Activated CD8-positive, alpha-beta memory T cell treated with anti-CD3 and anti-CD28 coated beads, Interleukin-2, amount 10 ng/mL, durations not matched to agents 7 days and 5 days (primary cell): ENCODE data around the gene RYR1. TPM values are rescaled to one million over a fixed set of nuclear protein-coding genes. Genes with fewer than 3 reads are reported as not detected.
"Not testable (repeated sequence)": the region's sequence is repeated elsewhere in the genome, so short reads cannot be mapped to it uniquely, and the experiment has no call there.

ENCODE experiments used
- ATAC-seq: fragments of 150-1000 bp; cut with Tn5 transposase; one replicate; pipeline ENCODE4 v1.10.0; 2021; ENCODE audit warnings: moderate library complexity
- CTCF ChIA-PET: fragments of 350-600 bp; sonication (Branson Sonifier 250); formaldehyde crosslinking; loops from one replicate; lab custom pipeline; 2021; ENCODE audit warnings: antibody characterized with exemption; lab: Charles Lee
- DNase-seq: peaks from one replicate; pipeline ENCODE4 v3.0.0-alpha.2; 2020
- H3K27ac Mint-ChIP-seq: one replicate; pipeline ENCODE4 v1.8.0; 2021; ENCODE audit warnings: mild to moderate bottlenecking, mixed read lengths
- H3K27me3 Mint-ChIP-seq: one replicate; pipeline ENCODE4 v1.8.0; 2021; ENCODE audit warnings: mixed read lengths
- H3K36me3 Mint-ChIP-seq: one replicate; pipeline ENCODE4 v1.8.0; 2021; ENCODE audit warnings: mild to moderate bottlenecking, mixed read lengths
- H3K4me1 Mint-ChIP-seq: one replicate; pipeline ENCODE4 v1.8.0; 2021; ENCODE audit warnings: mixed read lengths
- H3K4me3 Mint-ChIP-seq: one replicate; pipeline ENCODE4 v1.8.0; 2021; ENCODE audit warnings: mild to moderate bottlenecking, moderate library complexity, mixed read lengths
- H3K9me3 Mint-ChIP-seq: one replicate; pipeline ENCODE4 v1.8.0; 2022; ENCODE audit warnings: low read depth, mixed read lengths
- total RNA-seq, 2 experiments: library from RNA; stranded (reverse); gene quantifications; one replicate each; pipeline ENCODE4 v1.2.3, GENCODE V29; 2021

Gene RYR1
- total RNA-seq, 2 experiments from 2014 or later: 1.5 to 1.6 TPM

DNA sequence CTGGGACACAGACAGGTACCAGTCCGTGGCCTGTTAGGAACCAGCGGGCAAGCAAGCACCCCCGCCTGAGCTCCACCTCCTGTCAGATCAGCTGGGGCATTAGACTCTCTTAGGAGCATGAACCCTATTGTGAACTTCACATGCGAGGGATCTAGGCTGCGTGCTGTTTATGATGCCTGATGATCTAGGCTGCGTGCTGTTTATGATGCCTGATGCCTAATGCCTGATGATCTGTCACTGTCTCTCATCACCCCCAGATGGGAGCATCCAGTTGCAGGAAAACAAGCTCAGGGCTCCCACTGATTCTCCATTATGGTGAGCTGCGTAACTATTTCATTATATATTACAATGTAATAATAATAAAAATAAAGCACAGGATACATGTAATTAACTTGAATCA is 11.1 kb upstream of the RYR1 start:
- H3K36me3 Mint-ChIP-seq: no peaks in the 10 kb centered on the region
- H3K4me1 Mint-ChIP-seq: peaks cover 19% of the 10 kb centered on the region
- ATAC-seq: no peak
- no peak for DNase-seq
- CTCF ChIA-PET: no interaction called here
- H3K9me3 Mint-ChIP-seq: no peaks in the 10 kb centered on the region
- H3K27ac Mint-ChIP-seq: no peak overlapping the region
- no peaks in the 10 kb centered on the region for H3K27me3 Mint-ChIP-seq
- H3K4me3 Mint-ChIP-seq: no peak overlapping the region

GRCh38 chr19:38424272-38424671 is 9.2 kb upstream of the RYR1 start:
- H3K27ac Mint-ChIP-seq: no peak overlapping the region
- H3K9me3 Mint-ChIP-seq: no peaks in the 10 kb centered on the region
- H3K27me3 Mint-ChIP-seq: no peaks in the 10 kb centered on the region
- ATAC-seq (no peak), DNase-seq (no peak)
- H3K4me3 Mint-ChIP-seq: no peak overlapping the region
- peaks cover 19% of the 10 kb centered on the region for H3K4me1 Mint-ChIP-seq
- no peaks in the 10 kb centered on the region for H3K36me3 Mint-ChIP-seq
- CTCF ChIA-PET: interaction anchor here (0.8 to 0.9 kb wide), 2 partner anchors 22 to 506 kb away, joined by 3 to 6 read pairs; partner anchors contain the start of genes FAM98C, MRPS12 and SARS2

DNA sequence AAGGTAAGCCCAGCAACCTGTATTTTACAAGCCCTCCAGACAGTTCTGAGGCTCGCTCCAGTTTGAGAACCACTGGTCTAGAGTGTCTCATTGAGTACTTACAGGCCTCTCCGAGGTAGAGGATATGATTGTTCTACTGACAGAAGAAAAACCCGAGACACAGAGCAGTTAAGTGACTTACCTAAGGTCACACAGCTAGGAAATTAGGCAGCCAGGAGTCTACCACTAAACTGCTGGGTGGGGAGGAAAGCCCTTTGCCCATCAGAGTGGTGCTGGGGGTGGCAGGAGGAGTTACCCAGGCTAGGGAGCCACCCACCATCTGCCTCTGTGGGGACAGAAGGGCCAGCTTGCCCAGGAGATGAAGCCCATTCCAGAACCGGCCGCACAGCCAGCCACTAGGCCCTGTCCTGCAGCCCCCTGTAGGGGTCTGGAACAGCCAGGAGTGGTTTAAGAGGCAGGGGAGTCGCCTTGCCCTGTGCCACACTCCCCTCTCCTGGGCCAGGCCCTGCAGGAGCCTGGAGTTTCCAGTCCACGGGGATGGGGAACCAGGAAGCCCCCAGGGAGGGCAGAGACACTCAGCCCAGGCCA is 8.2 kb upstream of the RYR1 start:
- DNase-seq (no peak), ATAC-seq (no peak)
- CTCF ChIA-PET: interaction anchor here (3.5 kb wide), 1 partner anchor 22 kb away, joined by 15 read pairs; the partner anchor contains the start of gene FAM98C
- no peak overlapping the region for H3K27ac Mint-ChIP-seq
- no peaks in the 10 kb centered on the region for H3K9me3 Mint-ChIP-seq
- no peaks in the 10 kb centered on the region for H3K36me3 Mint-ChIP-seq
- H3K27me3 Mint-ChIP-seq: peaks cover 3% of the 10 kb centered on the region
- no peak overlapping the region for H3K4me3 Mint-ChIP-seq
- H3K4me1 Mint-ChIP-seq: peaks cover 24% of the 10 kb centered on the region

GRCh38 chr19:38425810-38426466 is 7.6 kb upstream of the RYR1 start, which contains the start of gene RASGRP4:
TSS of gene RASGRP4 (minus strand) at chr19:38426219. CDS start at chr19:38426091, 128 bp downstream.
- peak; percentile 58 for DNase-seq
- Mint-ChIP-seq H3K4me1 (peaks cover 24% of the 10 kb centered on the region), H3K9me3 (no peaks in the 10 kb centered on the region), H3K36me3 (no peaks in the 10 kb centered on the region), H3K27me3 (peaks cover 6% of the 10 kb centered on the region), H3K4me3 (peak within 1 kb of the TSS; percentile 10), H3K27ac (peak within 1 kb of the TSS; percentile 42)
- CTCF ChIA-PET: interaction anchor here (3.5 kb wide), 1 partner anchor 23 kb away, joined by 15 read pairs; the partner anchor contains the start of gene FAM98C
- peak; percentile 50 for ATAC-seq

DNA sequence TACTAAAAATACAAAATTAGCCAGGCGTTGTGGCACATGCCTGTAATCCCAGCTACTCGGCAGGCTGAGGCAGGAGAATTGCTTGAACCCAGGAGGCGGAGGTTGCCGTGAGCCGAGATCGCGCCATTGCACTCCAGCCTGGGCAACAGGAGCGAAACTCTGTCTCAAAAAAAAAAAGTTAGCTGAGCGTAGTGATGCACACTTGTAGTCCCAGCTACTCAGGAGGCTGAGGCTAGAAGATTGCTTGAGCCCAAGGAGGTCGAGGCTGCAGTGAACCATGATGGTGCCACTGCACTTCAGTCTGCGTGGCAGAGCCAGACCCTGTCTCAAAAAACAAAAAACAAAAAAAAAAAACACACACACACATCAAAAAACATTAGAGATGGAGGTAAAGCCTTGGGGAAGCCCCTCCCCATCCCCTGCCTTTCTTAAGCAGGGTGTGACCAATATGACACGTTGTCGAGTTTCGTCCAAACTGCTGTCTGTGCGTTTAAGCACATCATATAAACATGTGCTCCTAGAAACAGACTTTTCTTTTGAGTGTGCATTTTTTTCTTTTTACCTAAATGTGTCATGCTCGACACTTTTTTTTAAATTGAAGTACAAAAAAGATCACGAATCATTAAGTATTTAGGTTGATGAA is 6.3 kb upstream of the RYR1 start:
- DNase-seq: peak; percentile 57
- CTCF ChIA-PET: interaction anchor here (3.5 kb wide), 1 partner anchor 24 kb away, joined by 15 read pairs; the partner anchor contains the start of gene FAM98C
- H3K9me3 Mint-ChIP-seq, H3K27me3 Mint-ChIP-seq, H3K4me3 Mint-ChIP-seq, H3K36me3 Mint-ChIP-seq: not testable (repeated sequence)
- H3K27ac Mint-ChIP-seq: peak overlapping the region; percentile 49
- peaks cover 24% of the 10 kb centered on the region for H3K4me1 Mint-ChIP-seq
- peak; percentile 75 for ATAC-seq

- H3K4me1 Mint-ChIP-seq: peaks cover 27% of the 10 kb centered on the region
- ATAC-seq: peak; percentile 24
- no peak for DNase-seq
- H3K27me3 Mint-ChIP-seq: peaks cover 13% of the 10 kb centered on the region
- no peaks in the 10 kb centered on the region for H3K9me3 Mint-ChIP-seq
- no peaks in the 10 kb centered on the region for H3K36me3 Mint-ChIP-seq
- H3K27ac Mint-ChIP-seq: peak overlapping the region; percentile 25
- CTCF ChIA-PET: interaction anchor here (0.9 to 3.5 kb wide), 2 partner anchors 26 kb away, joined by 3 to 15 read pairs; partner anchors contain the start of gene FAM98C
- no peak overlapping the region for H3K4me3 Mint-ChIP-seq
Observed at GRCh38 chr19:38429055-38429810, 4.3 kb upstream of the RYR1 start.

GRCh38 chr19:38429811-38430156 is 3.7 kb upstream of the RYR1 start:
- peaks cover 17% of the 10 kb centered on the region for H3K27me3 Mint-ChIP-seq

GRCh38 chr19:38430931-38431330 is 2.6 kb upstream of the RYR1 start:
- ATAC-seq (no peak), DNase-seq (no peak)
- H3K4me3 Mint-ChIP-seq: no peak overlapping the region
- peaks cover 25% of the 10 kb centered on the region for H3K4me1 Mint-ChIP-seq
- H3K27ac Mint-ChIP-seq: no peak overlapping the region
- peaks cover 17% of the 10 kb centered on the region for H3K27me3 Mint-ChIP-seq
- no peaks in the 10 kb centered on the region for H3K36me3 Mint-ChIP-seq
- H3K9me3 Mint-ChIP-seq: no peaks in the 10 kb centered on the region
- CTCF ChIA-PET: no interaction called here

More at GRCh38 chr19:38429811-38430156, 3.7 kb upstream of the RYR1 start:
- CTCF ChIA-PET: interaction anchor here (0.9 kb wide), 1 partner anchor 27 kb away, joined by 3 read pairs; the partner anchor contains the start of gene FAM98C
- Mint-ChIP-seq H3K36me3 (no peaks in the 10 kb centered on the region), H3K27ac (no peak overlapping the region), H3K9me3 (no peaks in the 10 kb centered on the region), H3K4me1 (peaks cover 27% of the 10 kb centered on the region), H3K4me3 (no peak overlapping the region)
- ATAC-seq (no peak), DNase-seq (no peak)

DNA sequence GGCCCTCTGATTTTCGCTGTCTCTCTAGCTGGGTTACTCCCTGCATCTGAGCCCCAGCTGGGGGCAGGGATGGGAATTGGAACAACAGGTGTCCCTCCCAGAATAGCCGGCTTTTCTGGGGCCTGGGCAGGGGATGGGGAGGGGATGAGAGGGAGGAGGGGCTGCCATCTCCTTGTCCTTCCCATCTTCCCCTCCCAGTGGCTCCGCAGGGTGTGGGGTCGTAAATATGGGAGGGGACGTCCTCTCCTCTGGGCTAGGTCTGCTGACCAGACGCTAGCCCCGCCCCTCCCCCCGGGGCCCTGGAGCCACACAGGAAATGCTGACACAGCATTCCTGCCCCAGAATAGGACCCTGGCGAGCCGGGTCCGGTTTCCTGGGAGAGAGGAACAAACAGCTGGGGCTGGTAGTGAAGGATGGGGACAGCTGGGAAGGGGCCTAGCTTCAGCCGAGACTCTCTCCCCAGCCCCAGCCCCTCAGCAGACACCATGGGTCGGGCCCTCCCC is 1.1 kb downstream of the RYR1 start:
- ATAC-seq: no peak
- H3K27ac Mint-ChIP-seq: no peak overlapping the region

DNA sequence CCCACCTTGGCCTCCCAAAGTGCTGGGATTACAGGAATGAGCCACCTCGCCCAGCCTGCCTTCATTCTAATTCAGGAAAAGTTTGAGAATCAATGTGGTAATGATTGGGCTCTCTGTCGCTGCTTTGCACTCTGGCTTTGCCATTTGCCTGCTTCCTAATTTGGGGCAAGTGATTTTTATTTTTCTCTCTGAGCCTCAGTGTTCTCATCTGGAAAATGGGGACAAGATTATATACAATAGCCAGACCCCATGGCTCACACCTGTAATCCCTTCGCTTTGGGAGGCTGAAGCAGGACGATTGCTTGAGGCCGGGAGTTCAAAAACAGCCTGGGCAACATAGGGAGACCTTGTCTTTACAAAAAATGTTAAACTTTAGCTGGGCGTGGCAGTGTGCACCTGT is 3.8 kb downstream of the RYR1 start:
- Mint-ChIP-seq H3K4me1 (peaks cover 5% of the 10 kb centered on the region), H3K4me3 (no peak overlapping the region), H3K27ac (no peak overlapping the region), H3K9me3 (no peaks in the 10 kb centered on the region), H3K27me3 (peaks cover 18% of the 10 kb centered on the region), H3K36me3 (no peaks in the 10 kb centered on the region)
- CTCF ChIA-PET: interaction anchor here (2.1 kb wide), 1 partner anchor 35 kb away, joined by 5 read pairs; the partner anchor contains the start of gene FAM98C
- ATAC-seq: no peak
- DNase-seq: no peak

More for the DNA sequence above, 1.1 kb downstream of the RYR1 start:
- peaks cover 5% of the 10 kb centered on the region for H3K4me1 Mint-ChIP-seq
- CTCF ChIA-PET: no interaction called here
- no peak for DNase-seq
- peaks cover 21% of the 10 kb centered on the region for H3K27me3 Mint-ChIP-seq
- H3K4me3 Mint-ChIP-seq: no peak overlapping the region
- no peaks in the 10 kb centered on the region for H3K36me3 Mint-ChIP-seq
- H3K9me3 Mint-ChIP-seq: no peaks in the 10 kb centered on the region

DNA sequence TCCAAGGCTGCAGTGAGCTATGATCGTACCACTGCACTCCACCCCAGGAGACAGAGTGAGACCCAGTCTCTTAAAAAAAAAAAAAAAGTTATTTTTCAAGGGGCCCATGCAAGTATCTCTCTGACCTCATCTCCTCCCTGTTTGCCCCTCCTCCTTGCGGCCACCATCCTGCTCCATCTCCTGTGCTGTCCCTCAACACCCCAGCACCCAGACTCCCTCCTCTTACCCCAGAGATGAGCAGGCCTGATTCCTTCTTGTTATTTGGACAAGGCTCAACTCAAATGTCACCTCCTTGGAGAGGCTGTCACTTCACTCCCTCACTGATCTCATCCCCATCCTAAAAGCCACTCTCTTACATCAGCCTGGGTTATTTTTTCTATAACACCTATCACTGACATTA is 4.4 kb downstream of the RYR1 start:
- Mint-ChIP-seq H3K9me3 (no peaks in the 10 kb centered on the region), H3K27me3 (peaks cover 18% of the 10 kb centered on the region), H3K4me3 (no peak overlapping the region), H3K36me3 (no peaks in the 10 kb centered on the region), H3K27ac (no peak overlapping the region), H3K4me1 (peaks cover 5% of the 10 kb centered on the region)
- ATAC-seq (no peak), DNase-seq (no peak)
- CTCF ChIA-PET: interaction anchor here (2.1 kb wide), 1 partner anchor 35 kb away, joined by 5 read pairs; the partner anchor contains the start of gene FAM98C

DNA sequence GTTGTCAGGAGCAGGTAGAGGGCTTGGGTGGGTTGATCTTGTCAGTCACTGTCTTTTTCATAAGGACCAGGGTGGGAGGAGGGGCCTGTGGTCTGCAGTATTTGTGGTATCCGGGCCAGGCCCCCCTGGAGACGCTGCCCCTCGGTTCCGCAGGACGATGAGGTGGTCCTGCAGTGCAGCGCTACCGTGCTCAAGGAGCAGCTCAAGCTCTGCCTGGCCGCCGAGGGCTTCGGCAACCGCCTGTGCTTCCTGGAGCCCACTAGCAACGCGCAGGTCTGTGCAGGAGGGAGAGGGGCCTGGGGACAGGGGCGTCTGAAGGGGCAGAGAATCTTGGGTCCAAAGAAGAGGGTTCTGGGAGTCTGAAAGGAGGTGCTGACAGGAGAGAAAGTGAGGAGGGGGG is 7.1 kb downstream of the RYR1 start:
- Mint-ChIP-seq H3K4me3 (no peak overlapping the region), H3K4me1 (peaks cover 5% of the 10 kb centered on the region), H3K27me3 (peaks cover 6% of the 10 kb centered on the region), H3K36me3 (no peaks in the 10 kb centered on the region), H3K27ac (no peak overlapping the region), H3K9me3 (no peaks in the 10 kb centered on the region)
- no peak for ATAC-seq
- no peak for DNase-seq
- CTCF ChIA-PET: no interaction called here
